DND-41 (cell line): Measurements from ENCODE around the gene ADCY2.

ENCODE experiments used
- ATAC-seq: fragments of 200-7000 bp; cut with Tn5 transposase; 3 replicates; pipeline ENCODE4 v1.9.1; 2021; ENCODE audit warnings: low read depth; ENCODE audit not compliant: insufficient read depth
- DNase-seq: peaks from one replicate; pipeline ENCODE4 v3.0.0-alpha.2; 2020
- H2AFZ ChIP-seq: 2 replicates; pipeline ENCODE4 v1.6.0; 2012; ENCODE audit warnings: low read depth, low read length
- H3K27ac ChIP-seq: 2 replicates; pipeline ENCODE4 v1.5.1; 2012; ENCODE audit warnings: low read length, inconsistent platforms
- H3K27me3 ChIP-seq: fragments of 200-600 bp; sonication (generic); 2 replicates; pipeline ENCODE4 v1.6.0; 2012; ENCODE audit warnings: low read length, mild to moderate bottlenecking, inconsistent platforms; ENCODE audit not compliant: insufficient read depth, poor library complexity
- H3K36me3 ChIP-seq: 2 replicates; pipeline ENCODE4 v1.5.1; 2012; ENCODE audit warnings: low read length, inconsistent platforms; ENCODE audit not compliant: insufficient read depth
- H3K4me1 ChIP-seq: 2 replicates; pipeline ENCODE4 v1.5.1; 2012; ENCODE audit warnings: mild to moderate bottlenecking, low read length; ENCODE audit not compliant: insufficient read depth
- H3K4me2 ChIP-seq: 2 replicates; pipeline ENCODE4 v1.6.0; 2012; ENCODE audit warnings: mild to moderate bottlenecking, moderate library complexity, low read length, inconsistent platforms; ENCODE audit not compliant: insufficient read depth
- H3K4me3 ChIP-seq, 2 experiments: fragments of 200-600 bp in 1 of 2; shearing (Covaris generic) in 1 of 2; 2 replicates each; pipeline ENCODE4 v1.5.1; 2012 to 2016; ENCODE audit warnings: inconsistent platforms in 2 of 2, low read length in 2 of 2, mild to moderate bottlenecking in 2 of 2, low read depth in 1 of 2, moderate library complexity in 1 of 2
- H3K79me2 ChIP-seq: 2 replicates; pipeline ENCODE4 v1.6.0; 2012; ENCODE audit warnings: low read length, inconsistent platforms; ENCODE audit not compliant: insufficient read depth
- H3K9ac ChIP-seq: 2 replicates; pipeline ENCODE4 v1.6.0; 2012; ENCODE audit warnings: low read depth, mild to moderate bottlenecking, inconsistent platforms, low read length, moderate library complexity
- H3K9me3 ChIP-seq: 2 replicates; pipeline ENCODE4 v1.5.1; 2012; ENCODE audit warnings: low read length, moderate library complexity, mild to moderate bottlenecking, inconsistent platforms; ENCODE audit not compliant: insufficient read depth, severe bottlenecking
- H4K20me1 ChIP-seq: 2 replicates; pipeline ENCODE4 v1.6.0; 2012; ENCODE audit warnings: low read length; ENCODE audit not compliant: insufficient read depth
- CTCF ChIP-seq: IDR thresholded peaks from 2 replicates; pipeline ENCODE4 v1.5.1; 2012; ENCODE audit warnings: borderline replicate concordance, low read length, moderate library complexity, mild to moderate bottlenecking; ENCODE audit not compliant: poor library complexity, severe bottlenecking; ENCODE audit errors: extremely low read depth
- EZH2 ChIP-seq: IDR thresholded peaks from 3 replicates; pipeline ENCODE4 v1.6.1; 2012; ENCODE audit warnings: borderline replicate concordance, low read depth, mild to moderate bottlenecking, moderate library complexity, low read length, inconsistent platforms; ENCODE audit not compliant: severe bottlenecking

ADCY2 gene

GRCh38 chr5:7410936-7411511 is 15.1 kb downstream of the ADCY2 start:
- no peak for TF ChIP-seq CTCF
- TF ChIP-seq EZH2, result no peak
- no peaks in the 10 kb centered on the region for H4K20me1 ChIP-seq
- no peak overlapping the region for H3K27ac ChIP-seq

GRCh38 chr5:7412409-7412808 is 16.5 kb downstream of the ADCY2 start:
- Histone ChIP-seq H3K4me1 (no peaks in the 10 kb centered on the region), H3K27ac (no peak overlapping the region), H3K36me3 (no peaks in the 10 kb centered on the region), H3K9me3 (no peaks in the 10 kb centered on the region), H3K4me3 (no peak overlapping the region), H3K9ac (no peak overlapping the region), H3K79me2 (no peaks in the 10 kb centered on the region), H2AFZ (no peak overlapping the region), H4K20me1 (no peaks in the 10 kb centered on the region), H3K4me2 (no peak overlapping the region), H3K27me3 (no peaks in the 10 kb centered on the region)
- TF ChIP-seq CTCF (no peak), EZH2 (no peak)
- DNase-seq, result no peak
- no peak for ATAC-seq

More at GRCh38 chr5:7410936-7411511, 15.1 kb downstream of the ADCY2 start:
- Histone ChIP-seq H3K9me3 (no peaks in the 10 kb centered on the region), H2AFZ (no peak overlapping the region), H3K9ac (no peak overlapping the region), H3K79me2 (no peaks in the 10 kb centered on the region), H3K27me3 (no peaks in the 10 kb centered on the region), H3K4me3 (no peak overlapping the region), H3K4me2 (no peak overlapping the region), H3K36me3 (no peaks in the 10 kb centered on the region), H3K4me1 (no peaks in the 10 kb centered on the region)
- no peak for ATAC-seq
- DNase-seq, result no peak

GRCh38 chr5:7415123-7415522 is 19.2 kb downstream of the ADCY2 start:
- no peak overlapping the region for H3K4me2 ChIP-seq
- no peaks in the 10 kb centered on the region for H3K27me3 ChIP-seq
- H3K27ac ChIP-seq, result no peak overlapping the region
- H3K9me3 ChIP-seq, result no peaks in the 10 kb centered on the region
- no peaks in the 10 kb centered on the region for H4K20me1 ChIP-seq
- no peak overlapping the region for H3K9ac ChIP-seq
- TF ChIP-seq EZH2 (no peak), CTCF (no peak)
- H3K4me3 ChIP-seq, result no peak overlapping the region
- DNase-seq, result no peak
- H2AFZ ChIP-seq, result no peak overlapping the region
- ATAC-seq, result no peak
- no peaks in the 10 kb centered on the region for H3K4me1 ChIP-seq
- no peaks in the 10 kb centered on the region for H3K36me3 ChIP-seq
- H3K79me2 ChIP-seq, result no peaks in the 10 kb centered on the region
